Left ventricle myocardium inferior (tissue), 1 donor: Measurements from ENCODE around the gene MORF4L2. TPM values are rescaled to one million over a fixed set of nuclear protein-coding genes. Genes with fewer than 3 reads are reported as not detected.

Experiments
- DNase-seq: peaks from one replicate; pipeline ENCODE4 v3.0.0-alpha.2; 2020
- H3K27ac ChIP-seq: fragments of 200-600 bp; replicated peaks from 2 replicates; pipeline ENCODE4 v1.8.0; 2021
- H3K27me3 ChIP-seq: fragments of 200-600 bp; 2 replicates; pipeline ENCODE4 v1.8.0; 2021; ENCODE audit warnings: low read depth
- H3K36me3 ChIP-seq: fragments of 200-600 bp; 2 replicates; pipeline ENCODE4 v1.8.0; 2021
- H3K4me1 ChIP-seq: fragments of 200-600 bp; 2 replicates; pipeline ENCODE4 v1.8.0; 2021
- H3K4me3 ChIP-seq: fragments of 200-600 bp; 2 replicates; pipeline ENCODE4 v1.8.0; 2021; ENCODE audit warnings: mild to moderate bottlenecking, moderate library complexity
- H3K9me3 ChIP-seq: fragments of 200-600 bp; replicated peaks from 2 replicates; pipeline ENCODE4 v1.8.0; 2021
- intact Hi-C: fragments of 100-400 bp; cut with micrococcal nuclease; formaldehyde crosslinking; loops from one replicate; pipeline ENCODE4 v1.11.0; 2022
- total RNA-seq: library from RNA; stranded (reverse); fragmentation: NEBNext Ultra II Directional; extraction: Animal tissue kit (Norgen Biotek cat#: 25700); gene quantifications from one replicate; pipeline ENCODE4 v1.2.1, GENCODE V29; 2021
- TF ChIP-seq, protein P1 (sequence below): fragments of 200-600 bp; IDR thresholded peaks from 2 replicates; pipeline ENCODE4 v1.8.0; 2021; ENCODE audit warnings: antibody characterized with exemption, mild to moderate bottlenecking, borderline replicate concordance
- donor health status: DM: no; HTN: yes; CAD: no; lungs with severe emphysema.

Gene MORF4L2
- total RNA-seq, 1 donor from 2014 or later = 156 TPM

DNA sequence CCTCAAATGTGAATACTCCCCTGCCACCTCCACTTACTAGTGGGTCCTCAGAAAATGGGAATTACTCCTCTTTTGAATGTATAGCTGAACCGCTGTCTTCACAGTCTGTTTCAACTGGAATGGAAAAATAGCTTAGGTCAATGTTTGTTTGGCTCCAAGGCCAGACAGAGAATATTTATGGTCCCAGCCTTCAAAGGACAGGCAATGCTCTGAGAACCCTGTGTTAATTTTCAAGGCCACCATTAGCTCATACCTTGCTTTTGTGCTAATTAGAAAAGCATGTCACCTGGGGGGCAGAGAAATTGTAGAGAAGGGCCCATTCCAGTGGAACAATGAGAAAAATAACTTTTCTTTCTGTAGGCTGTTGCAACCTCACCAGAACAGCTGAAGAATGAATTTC lies 4.6 kb upstream of the MORF4L2 start:
- Histone ChIP-seq H3K4me1 (no peaks in the 10 kb centered on the region), H3K27ac (no peak overlapping the region), H3K27me3 (no peaks in the 10 kb centered on the region), H3K36me3 (no peaks in the 10 kb centered on the region), H3K4me3 (no peak overlapping the region), H3K9me3 (no peaks in the 10 kb centered on the region)
- DNase-seq = no peak
- TF ChIP-seq, protein P1, sequence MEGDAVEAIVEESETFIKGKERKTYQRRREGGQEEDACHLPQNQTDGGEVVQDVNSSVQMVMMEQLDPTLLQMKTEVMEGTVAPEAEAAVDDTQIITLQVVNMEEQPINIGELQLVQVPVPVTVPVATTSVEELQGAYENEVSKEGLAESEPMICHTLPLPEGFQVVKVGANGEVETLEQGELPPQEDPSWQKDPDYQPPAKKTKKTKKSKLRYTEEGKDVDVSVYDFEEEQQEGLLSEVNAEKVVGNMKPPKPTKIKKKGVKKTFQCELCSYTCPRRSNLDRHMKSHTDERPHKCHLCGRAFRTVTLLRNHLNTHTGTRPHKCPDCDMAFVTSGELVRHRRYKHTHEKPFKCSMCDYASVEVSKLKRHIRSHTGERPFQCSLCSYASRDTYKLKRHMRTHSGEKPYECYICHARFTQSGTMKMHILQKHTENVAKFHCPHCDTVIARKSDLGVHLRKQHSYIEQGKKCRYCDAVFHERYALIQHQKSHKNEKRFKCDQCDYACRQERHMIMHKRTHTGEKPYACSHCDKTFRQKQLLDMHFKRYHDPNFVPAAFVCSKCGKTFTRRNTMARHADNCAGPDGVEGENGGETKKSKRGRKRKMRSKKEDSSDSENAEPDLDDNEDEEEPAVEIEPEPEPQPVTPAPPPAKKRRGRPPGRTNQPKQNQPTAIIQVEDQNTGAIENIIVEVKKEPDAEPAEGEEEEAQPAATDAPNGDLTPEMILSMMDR = no peak
- intact Hi-C loops = no loop called here

DNA sequence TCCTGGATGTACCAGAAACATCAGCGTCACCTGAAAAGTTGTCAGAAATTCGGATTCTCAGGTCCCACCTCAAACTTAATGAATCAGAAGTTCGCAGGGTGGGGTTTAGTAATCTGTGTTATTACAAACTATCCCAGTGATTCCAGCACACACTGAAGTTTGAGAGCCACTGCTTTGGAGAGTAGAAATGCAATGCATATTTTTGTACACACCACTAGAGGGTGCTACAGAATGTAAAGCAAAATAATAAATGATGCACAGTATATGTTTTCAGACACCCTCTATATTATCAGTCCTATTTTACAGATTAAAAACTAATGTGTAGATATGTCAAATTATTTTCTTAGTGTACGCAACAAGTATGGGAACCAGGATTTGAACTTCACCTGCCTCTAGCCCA lies 2.4 kb upstream of the MORF4L2 start:
- TF ChIP-seq, protein P1 = peak; percentile 70
- intact Hi-C loops = no loop called here
- H3K27ac ChIP-seq = peak overlapping the region; percentile 98

DNA sequence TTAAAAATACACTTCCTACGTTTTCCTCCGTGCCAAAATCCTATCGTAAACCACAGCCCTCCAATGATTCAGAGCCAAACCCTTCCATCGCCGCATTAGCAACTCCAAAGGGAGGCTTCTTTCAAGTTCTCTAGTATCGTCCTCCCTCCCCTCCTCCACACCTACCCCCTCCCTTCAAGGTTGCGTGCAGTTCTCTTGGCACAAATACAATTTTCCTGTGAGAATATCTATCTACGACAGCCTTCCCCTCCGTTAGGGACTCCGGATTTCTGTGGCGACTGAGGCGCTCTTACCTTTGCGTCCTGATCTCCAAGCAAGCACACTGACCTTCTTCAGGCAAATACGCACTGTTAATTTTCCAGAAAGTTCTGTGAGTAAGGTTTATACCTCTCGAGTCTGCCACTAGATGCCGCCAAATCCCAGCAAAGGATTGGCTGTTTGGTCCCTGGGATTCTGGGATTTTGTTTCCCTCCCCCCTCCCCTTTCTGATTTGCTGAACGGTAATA lies 1.2 kb upstream of the MORF4L2 start:
- Histone ChIP-seq H3K4me1 (peaks cover 24% of the 10 kb centered on the region), H3K27ac (peak overlapping the region; percentile 98), H3K9me3 (no peaks in the 10 kb centered on the region), H3K4me3 (peak overlapping the region; percentile 75), H3K36me3 (peaks cover 19% of the 10 kb centered on the region), H3K27me3 (no peaks in the 10 kb centered on the region)
- TF ChIP-seq, protein P1 = peak; percentile 55
- DNase-seq = peak; percentile 37
- intact Hi-C loops = no loop called here

More for the DNA sequence above, 2.4 kb upstream of the MORF4L2 start:
- H3K4me1 ChIP-seq = peaks cover 20% of the 10 kb centered on the region
- no peak for DNase-seq
- no peak overlapping the region for H3K4me3 ChIP-seq
- H3K36me3 ChIP-seq = peaks cover 11% of the 10 kb centered on the region
- H3K27me3 ChIP-seq = no peaks in the 10 kb centered on the region
- no peaks in the 10 kb centered on the region for H3K9me3 ChIP-seq

DNA sequence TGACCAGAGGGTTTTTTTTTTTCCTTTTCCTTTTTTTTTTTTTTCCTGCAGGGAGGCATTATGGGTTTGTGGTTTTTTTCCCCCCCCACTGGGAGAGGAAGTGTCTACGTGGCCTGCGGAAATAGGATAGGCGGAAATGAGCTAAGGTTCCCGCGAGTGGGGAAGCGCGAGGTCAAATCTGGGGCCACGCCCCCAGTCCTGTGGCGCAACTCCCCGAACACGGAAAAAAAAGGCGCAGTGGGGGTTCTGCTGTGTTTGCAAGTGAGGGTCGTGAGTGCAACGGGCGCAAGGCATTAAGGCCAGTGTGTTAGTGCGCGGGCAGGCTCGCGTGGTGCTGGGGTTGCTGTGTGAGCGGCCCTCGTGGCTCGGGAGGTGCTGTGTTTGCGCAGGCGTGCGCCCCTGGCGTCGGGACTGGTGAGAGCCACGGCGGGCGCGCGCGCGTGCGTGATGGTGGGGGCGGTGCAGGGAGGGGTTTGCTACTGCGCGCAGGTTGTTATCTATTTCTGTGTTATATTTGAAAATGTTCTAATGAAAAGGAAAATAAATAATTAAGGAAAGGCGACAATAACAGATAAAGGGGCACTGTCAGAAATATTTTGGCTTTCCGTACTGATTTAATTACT lies 685 bp upstream of the MORF4L2 start:
- Histone ChIP-seq H3K4me1 (peaks cover 25% of the 10 kb centered on the region), H3K4me3 (peak overlapping the region; percentile 75), H3K27ac (peak overlapping the region; percentile 98), H3K27me3 (no peaks in the 10 kb centered on the region), H3K9me3 (no peaks in the 10 kb centered on the region), H3K36me3 (peaks cover 19% of the 10 kb centered on the region)
- peak; percentile 89 for DNase-seq
- TF ChIP-seq, protein P1 = peak; percentile 69
- intact Hi-C loops = no loop called here

DNA sequence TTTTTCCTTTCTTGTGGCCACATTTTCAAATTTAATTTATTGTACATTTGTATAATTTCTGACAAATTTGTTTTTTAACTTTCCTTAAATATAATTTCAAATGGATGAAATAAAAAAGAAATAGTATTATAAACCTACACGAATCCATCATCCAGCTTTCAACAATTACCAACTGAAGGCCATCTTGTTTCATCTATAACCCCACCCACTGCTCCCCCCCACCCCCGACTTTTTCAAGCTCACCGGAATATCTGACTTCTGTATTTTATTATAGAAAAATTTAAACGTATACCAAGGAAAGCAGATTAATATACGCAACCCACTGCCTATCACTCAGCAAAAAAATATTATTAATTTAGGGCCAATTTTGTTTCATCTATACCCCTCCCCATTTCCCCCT lies 1.1 kb downstream of the MORF4L2 start:
- no peaks in the 10 kb centered on the region for H3K9me3 ChIP-seq
- H3K4me1 ChIP-seq = peaks cover 34% of the 10 kb centered on the region
- peaks cover 27% of the 10 kb centered on the region for H3K36me3 ChIP-seq
- intact Hi-C loops = no loop called here
- H3K27me3 ChIP-seq = no peaks in the 10 kb centered on the region
- TF ChIP-seq, protein P1 = no peak
- H3K4me3 ChIP-seq = peak overlapping the region; percentile 75
- no peak for DNase-seq
- peak overlapping the region; percentile 98 for H3K27ac ChIP-seq
